IPS DF 19.7 (cell line): ENCODE data around the gene P2RY4.
"Not testable (repeated sequence)": the region's sequence is repeated elsewhere in the genome, so short reads cannot be mapped to it uniquely, and the experiment has no call there.

Source experiments
- DNase-seq: peaks from one replicate; pipeline ENCODE4 v3.0.0-alpha.2; 2013; ENCODE audit warnings: low read depth, low spot score

The P2RY4 gene

DNA sequence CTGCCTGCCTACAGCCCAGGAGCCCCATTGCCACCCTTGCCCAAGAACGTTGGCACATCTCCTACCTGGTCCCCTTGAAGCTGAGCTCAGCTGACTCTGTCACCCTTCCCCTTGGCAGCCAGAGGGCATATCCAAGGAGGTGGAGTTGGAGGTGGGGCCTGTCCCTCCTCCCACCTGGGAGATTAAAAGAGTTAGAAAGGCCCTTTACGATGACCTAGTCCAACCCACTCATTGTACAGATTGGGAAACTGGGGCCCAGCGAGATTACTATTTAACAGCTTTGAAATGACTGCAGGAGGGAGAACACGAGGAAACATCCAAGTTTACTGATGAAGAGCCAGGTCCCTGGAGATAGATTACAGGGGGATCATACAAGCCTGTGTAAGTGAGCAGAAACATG lies at the start of gene P2RY4:
TSS of gene P2RY4 (minus strand) at position 101 of the 400 bp plus-strand sequence. CDS start 580 bp downstream, outside the sequence.
- DNase-seq, result no peak

DNA sequence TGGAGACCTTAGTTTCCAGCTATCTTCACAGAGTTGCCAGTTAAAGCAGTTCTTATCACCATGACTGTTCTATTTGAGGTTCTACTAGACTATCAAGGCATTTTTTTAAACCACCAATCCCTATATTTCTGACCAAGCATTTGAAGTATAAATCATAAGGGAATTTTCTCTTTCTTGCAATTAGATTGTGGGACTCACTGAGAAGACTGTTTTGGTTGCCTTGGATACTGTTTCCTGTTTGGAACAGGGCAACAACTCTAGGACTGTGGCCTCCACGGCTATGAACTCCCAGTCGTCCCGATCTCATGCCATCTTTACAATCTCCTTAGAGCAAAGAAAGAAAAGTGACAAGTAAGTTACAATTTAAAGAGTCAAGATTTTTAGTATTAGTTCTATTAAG lies 41.7 kb upstream of the P2RY4 start:
- no peak for DNase-seq

DNA sequence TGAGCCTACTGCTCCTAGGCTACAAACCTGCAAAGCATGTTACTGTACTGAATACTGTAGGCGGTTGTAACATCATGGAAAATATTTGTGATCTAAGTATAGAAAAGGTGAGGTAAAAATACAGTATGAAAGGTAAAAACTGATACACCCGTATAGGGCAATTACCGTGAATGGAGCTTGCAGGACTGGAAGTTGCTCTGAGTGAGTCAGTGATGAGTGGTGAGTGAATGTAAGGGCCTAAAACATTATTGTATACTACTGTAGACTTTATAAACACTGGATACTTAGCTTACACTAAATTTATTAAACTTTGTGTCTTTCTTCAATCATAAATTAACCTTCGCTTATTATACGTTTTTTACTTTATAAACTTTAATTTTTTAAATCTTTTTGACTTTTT lies 33.6 kb upstream of the P2RY4 start:
- no peak for DNase-seq

DNA sequence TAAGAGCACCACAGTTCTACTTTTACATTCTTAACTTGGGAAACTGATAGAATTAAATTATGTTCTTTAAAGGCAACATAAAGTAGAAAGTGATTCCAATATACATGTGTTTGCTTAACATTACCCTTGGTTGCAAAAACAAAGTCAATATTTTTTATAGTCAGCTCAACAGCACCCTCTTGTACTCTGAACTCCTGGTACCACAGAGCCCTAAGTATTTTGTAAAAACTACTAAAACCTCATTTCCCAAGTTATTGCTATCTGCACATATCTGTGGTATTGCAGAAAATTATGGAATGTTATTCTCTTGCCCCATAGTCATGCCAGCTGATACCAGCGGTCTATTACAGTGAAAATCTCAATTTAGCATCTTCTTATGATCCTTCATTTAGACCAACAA lies 32.8 kb upstream of the P2RY4 start:
- no peak for DNase-seq

DNA sequence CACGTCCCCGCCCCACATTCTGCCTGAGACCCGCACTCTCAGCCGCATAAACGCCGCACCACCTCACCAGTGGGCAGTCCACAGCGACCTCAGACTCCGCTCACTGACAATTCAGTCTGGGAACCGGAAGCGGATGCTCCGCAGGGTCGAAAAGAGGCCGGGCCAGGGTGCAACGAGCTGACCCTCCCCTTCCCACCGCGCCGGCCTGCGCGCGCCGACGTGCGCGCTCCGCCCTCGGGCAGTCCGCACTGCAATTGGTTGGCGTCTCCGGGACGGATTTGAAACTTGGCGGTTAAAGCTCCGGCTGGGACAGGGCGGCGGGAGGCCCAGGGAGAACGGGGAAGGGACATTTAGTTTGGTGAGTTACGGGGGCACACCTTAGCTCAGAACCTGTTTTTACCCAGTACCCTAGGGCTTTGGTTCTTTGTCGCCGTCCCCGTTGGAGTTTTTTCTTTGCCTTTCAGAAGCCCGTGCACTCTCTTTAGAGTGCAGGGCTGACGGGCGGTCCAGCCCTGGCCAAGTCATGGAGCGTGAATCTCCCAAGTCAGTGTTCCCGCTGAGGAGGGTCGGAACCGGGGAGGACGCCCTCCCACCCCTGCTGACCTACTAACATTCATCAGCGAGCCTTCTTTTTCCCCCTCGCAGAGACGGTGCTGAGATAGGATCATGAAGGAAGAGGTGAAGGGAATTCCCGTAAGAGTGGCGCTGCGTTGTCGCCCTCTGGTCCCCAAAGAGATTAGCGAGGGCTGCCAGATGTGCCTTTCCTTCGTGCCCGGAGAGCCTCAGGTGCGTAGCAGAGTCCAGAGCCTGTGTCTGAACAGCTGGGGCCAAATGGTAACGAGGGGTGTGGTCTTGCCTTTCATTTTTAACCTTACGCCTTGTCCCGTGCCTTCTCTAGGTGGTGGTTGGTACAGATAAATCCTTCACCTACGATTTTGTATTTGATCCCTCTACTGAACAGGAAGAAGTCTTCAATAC lies 30.1 kb upstream of the P2RY4 start, which contains the start of the genes KIF4A and PDZD11:
TSS of gene KIF4A (plus strand) at position 312 of the 978 bp plus-strand sequence. CDS start at position 667, 355 bp downstream.
TSS of gene PDZD11 (minus strand) at position 135 of the 978 bp plus-strand sequence. CDS start 586 bp downstream, outside the sequence.
- peak; percentile 38 for DNase-seq

DNA sequence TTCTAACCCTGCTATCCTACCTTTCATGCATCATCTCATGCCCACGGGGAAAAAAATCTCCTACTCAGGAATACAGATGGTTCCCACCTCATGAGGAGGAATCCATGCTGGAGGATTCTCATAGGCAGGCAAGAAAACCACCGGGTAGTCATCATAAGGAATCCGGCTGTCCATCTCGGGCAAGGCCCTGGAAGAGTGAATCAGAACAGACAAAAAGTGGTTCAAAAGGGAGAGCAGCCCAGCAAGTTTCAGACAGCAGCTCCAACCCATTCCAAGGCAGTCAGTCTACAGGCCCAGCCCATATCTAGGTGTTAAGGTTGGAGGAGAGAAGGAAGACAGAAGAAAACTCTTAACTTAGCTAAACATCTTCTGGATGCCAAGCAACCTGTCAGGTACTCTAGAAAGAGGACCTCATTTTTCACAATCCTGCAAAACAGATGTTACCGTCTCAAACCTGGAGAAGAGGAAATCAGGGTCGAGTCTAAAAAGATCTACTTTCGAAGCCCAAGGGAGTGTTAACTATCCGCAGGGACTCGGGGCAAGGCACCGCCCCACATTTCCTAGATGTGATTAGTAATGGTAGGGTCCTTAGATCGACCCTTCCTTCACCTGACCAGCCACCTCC lies 29.3 kb upstream of the P2RY4 start:
- no peak for DNase-seq

DNA sequence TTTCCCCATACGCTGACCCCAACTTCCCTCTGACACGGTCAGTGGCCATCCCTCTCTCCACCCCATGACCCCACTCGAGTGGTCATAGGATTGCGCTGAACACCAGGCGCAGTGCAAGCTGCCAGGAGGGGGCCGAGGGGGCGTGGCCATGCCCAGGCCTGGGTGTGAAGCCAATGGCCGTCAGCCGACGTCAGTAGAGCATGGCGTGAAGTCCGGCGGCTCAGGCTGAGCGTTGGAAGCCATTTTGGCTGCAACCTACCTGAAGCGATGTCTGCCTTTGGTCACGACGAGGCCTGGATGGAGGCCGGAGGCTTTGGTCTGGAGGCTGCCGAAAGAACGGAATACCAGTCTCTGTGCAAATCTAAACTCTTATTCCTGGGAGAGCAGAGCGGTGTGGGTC lies 21.9 kb upstream of the P2RY4 start, which contains the start of gene RAB41:
TSS of gene RAB41 (plus strand) at position 222 of the 400 bp plus-strand sequence. CDS start at position 268, 46 bp downstream.
- no peak for DNase-seq

DNA sequence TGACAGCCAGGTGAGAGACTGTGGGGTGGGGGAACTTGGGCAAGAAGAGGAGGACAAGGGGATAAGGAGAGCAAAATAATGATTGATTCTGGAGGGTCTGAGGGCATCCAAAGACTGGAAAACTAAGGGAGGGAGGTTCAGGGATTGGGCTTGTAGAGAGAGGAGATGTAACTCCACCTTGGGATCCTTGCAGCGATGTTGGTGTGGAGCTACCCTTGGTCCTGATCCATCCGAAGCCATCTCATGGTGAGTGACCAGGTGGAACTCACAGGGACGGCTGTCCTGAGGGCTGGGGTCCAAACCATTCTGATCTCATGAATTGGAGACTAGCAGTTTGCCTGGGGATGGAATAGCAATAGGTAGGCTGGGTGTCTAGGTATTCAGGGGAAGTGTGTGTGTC lies 20.6 kb upstream of the P2RY4 start:
- no peak for DNase-seq

DNA sequence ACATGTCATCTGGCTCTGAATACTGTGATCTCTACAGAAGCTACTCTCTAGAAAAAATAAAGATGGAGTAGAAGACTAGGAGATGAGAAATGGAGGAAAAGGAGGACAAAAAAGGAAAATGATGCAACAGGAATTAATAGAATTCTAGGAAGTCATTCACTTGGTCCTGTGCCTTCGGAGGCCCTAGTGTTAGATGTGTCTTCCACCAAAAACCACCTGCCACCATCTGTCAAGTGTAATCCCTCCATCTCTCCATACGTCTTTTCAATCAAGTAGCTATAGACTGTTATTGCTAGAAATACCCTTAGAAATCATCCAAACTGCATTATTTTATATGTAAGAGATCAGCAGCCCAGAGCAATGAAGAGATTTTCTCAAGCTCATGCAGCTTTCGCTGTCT lies 19.1 kb upstream of the P2RY4 start:
- no peak for DNase-seq

DNA sequence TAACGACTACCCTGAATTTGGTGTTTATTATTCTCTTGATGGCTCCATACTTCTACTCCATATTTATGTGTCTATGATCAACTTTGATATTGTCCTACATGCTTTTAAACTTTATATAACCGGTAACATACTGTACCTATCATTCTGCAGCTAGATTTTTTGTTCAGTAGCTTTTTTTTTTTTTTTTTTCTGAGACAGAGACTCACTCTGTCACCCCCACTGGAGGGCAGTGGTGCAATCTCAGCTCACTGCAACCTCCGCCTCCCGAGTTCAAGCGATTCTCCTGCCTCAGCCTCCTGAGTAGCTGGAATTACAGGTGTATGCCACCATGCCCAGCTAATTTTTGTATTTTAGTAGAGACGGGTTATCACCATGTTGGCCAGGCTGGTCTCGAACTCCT lies 14.0 kb upstream of the P2RY4 start:
- not testable (repeated sequence) for DNase-seq

DNA sequence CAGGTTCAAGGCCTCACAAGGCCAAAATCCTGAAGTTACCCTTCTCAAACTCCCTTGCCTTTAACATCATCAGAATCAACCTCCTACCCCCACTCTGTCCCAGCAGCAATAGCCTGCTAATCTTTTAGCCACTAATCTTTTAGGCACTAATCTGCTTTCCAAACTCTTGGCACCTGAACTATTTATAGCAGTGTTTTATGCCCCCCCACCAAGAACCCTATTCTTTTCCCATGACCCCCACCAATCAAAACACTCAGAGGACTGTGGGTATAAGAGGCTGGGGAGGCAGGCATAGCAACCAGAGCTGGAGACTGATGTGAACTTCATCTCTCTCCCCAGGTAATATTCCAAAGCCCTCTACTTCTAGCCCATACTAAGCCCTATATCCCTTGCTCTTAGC lies 8.0 kb upstream of the P2RY4 start, which contains the start of gene ARR3:
TSS of gene ARR3 (plus strand) at position 301 of the 400 bp plus-strand sequence. CDS start 1,052 bp downstream, outside the sequence.
- DNase-seq, result no peak

DNA sequence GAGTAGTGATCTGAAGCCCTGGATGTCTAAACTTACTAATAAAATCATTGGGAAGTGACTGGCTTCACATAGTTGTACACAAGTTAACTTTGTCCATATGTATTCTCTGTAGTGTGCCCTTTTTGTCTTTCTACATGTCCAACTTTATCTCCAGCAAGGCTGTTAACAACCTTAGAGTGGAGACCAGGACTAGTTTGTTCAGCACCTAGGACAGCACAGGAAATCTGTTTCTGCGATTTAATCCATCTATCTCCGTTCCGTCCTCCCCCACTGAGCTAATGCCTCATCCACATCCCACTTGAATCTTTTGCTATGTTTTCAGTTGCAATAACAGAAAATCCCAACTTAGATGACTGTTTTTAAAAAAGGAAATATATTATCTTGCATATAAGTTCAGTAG lies 4.8 kb upstream of the P2RY4 start:
- no peak for DNase-seq

DNA sequence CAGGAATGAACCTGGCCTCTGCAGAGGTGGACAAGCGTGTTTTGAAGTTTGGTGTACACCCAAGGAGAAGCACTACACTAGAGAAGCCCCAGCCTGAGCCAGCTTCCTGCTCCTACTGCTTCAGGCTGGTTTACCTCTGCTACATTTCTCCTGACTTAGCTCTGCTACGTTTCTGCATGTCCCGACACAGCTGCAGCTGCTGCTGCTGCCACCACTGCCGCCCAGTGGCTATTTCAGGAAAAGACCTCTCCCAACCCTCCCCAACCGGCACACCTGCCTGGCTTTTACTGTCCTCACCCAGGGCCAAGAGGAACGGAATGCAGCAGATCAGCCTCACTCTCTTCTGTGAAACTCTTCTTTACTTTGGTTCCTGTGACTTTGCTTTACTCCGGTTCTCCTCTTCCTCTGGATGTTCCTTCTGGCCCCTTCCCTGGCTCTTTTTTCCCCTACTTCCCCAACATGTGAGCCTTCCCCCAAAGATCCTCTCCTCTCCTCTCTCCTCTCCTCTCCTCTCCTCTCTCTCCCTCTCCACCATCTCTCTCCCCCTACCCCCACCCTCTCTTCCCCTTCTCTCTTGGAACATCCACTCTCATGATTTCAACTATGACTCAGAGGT lies 3.1 kb upstream of the P2RY4 start:
- peak; percentile 17 for DNase-seq

DNA sequence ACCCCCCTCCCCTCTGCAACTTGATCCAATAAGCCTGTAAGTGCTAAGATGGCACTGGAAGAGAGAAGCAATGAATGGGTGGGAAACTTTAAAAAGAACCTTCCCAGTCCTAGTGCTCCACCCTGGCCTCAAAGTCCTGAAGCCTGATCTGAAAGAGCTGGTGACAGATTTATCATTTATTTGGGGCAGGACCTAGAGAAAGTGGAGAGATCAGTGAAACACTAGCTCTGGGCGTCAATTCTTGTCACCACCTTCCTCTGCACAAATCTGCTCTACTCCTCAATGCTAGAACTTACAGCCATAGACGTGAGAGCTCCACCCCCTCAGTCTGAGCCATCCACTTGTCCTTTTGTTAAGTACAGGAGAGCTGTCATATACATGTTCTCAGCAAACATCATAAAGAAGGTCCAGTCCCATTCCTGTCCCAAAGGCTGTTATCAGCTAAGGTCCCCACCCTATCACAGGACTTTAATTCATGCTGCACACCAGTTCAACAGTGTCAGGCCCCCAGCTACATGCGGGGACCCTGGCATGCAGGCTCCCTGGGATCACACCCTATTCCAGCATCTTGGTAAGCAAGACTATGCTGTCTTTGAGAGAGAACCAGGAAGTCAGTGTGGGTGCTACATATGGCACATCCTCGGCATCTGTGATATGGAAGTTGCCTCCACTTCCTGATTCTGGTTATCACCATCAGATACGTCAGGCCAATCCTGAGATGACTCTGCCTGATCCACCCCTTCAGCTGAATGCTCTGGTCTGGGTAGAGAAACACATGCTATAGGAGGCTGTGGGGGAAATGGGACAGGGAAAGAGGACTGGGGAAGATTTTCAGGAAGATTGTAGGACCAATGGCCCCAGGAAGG lies 2.3 kb downstream of the P2RY4 start:
- no peak for DNase-seq

DNA sequence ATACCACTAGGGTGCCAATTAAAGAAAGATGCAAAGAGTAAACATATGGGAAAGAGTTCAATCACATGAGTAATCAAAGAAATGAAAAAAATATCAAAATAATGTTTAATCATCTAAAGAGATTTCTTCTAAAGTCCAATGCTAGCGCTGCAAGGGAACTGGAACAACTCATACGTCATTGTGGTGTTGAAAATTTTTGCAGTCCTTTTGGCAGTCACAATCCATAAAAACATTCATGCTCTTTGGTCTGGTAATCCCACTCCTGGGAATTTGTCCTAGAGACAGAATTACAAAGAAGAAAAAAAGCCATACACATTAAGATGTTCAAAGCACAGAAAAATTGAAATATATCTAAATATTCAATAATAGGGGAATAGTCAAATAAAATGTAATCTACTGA lies 4.6 kb downstream of the P2RY4 start:
- DNase-seq, result no peak

DNA sequence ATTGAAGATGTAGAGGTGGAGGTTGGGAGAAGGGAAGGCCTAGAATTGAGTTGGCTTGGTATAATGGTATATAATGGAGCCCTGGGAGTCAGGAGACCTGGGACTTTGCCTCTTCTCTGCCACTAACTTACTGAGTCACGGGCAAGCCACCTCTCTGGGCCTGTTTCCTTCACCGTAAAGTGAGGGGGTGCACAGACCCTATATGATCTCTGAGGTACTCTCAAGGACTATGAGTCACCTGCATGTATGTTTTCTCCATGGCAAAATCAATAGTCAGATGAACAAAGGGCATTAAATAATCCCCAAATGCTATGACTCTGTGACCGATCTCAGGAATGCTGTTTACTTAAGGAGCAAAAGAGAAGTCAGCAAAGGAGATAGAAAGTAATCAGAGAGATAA lies 5.1 kb downstream of the P2RY4 start:
- no peak for DNase-seq

DNA sequence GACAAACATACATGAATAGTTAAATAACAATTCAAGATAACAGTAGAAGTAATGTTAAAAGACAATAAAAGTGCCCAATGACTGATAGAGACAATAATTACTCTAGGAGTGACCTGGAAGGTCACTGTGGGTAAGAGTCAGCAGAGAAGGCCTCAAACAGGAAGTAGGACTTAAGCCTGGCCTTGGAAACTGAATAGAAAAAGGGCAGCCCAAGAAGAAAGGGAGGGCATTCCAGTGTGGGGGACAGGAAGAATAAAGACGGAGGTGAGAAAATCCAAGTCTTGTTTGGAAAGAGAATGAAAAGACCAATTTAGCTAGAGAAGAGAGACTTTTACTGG lies 6.0 kb downstream of the P2RY4 start:
- DNase-seq, result no peak

DNA sequence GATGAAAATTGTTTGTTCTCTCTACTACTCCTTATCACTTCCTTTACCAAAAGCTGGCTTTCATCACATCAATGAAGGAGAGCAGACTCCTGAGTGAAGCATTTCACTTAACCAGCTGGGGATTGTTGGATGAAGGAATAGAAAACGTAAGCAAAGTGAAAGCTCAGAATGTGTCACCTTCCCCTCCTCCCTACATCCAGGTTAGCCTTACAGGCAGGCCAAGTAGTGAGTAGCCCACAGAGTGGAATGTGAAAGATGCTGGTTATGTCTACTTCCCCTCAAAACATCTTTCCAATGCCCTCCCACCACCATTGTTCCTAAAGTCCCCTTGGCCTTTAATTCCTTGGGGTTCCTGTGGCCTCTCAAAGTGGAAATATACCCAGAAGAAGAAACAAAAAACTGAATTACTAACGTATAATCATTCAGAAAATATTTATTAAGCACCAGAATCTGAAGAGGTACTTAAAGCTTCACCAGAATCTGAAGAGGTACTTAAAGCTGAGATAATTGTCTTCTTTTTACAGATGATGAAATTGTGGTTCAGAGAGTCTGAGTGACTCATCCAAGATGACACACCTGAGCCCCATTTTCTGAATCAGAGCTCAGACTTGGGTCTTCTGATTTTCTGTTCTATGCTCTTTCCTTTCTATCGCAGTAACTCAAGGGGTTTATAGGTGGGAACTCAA lies 6.5 kb downstream of the P2RY4 start:
- no peak for DNase-seq

DNA sequence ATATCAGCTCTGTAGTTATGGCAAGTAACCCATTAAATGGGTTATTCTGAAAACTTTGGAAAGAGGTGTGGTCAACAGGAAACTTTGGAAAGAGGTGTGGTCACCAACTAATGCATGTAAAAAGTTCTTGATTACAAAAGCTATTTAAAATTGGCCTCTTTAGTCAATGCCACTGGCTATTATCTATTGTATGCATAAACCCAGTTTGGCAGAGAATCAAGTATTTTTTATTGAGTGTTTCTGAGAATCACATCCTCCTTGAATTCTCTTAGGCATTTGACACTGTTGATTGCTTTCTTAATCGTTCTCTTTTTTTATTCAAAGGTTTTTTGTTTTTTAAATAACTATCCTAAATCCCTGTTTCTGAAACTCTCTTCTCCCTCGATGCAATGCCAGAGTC lies 7.5 kb downstream of the P2RY4 start:
- no peak for DNase-seq

DNA sequence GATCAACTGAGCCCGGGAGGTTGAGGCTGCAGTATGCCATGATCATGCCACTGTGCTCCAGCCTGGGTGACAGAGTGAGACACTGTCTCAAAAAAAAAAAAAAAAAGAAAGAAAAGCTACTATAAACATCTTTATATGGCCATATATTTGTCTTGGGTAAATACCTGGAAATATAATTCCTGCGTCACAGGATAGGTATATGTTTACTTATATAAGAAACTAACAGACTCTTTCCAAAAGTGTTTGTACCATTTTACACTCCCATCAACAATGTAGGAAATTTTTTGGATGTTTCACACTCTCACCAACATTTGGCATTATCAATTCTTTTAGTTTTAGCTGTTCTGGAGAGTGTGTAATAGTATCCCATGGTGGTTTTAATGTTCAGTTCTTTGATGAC lies 12.8 kb downstream of the P2RY4 start:
- DNase-seq, result no peak

DNA sequence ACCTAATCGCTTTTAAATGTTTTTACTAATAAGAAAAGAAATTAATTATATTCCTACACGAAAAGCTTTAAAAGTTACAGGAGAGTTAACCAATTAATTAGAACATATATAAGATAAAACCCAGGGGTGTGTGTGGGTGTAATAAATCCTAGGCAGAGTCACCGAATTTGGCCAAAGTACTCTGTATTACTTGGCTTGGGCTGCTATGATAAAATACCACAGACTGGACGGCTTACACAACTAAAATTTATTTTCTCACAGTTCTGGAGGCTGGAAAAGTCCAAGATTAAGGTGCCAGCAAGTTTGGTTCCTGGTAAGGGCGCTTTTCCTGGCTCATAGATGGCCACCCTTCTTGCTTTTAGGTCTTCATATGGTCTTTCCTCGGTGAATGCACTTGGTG lies 15.1 kb downstream of the P2RY4 start:
- DNase-seq, result no peak
